ENCODE measurements around the gene GUCA1A.
"Not testable (repeated sequence)": the region's sequence is repeated elsewhere in the genome, so short reads cannot be mapped to it uniquely, and the experiment has no call there.

Gene GUCA1A

DNA sequence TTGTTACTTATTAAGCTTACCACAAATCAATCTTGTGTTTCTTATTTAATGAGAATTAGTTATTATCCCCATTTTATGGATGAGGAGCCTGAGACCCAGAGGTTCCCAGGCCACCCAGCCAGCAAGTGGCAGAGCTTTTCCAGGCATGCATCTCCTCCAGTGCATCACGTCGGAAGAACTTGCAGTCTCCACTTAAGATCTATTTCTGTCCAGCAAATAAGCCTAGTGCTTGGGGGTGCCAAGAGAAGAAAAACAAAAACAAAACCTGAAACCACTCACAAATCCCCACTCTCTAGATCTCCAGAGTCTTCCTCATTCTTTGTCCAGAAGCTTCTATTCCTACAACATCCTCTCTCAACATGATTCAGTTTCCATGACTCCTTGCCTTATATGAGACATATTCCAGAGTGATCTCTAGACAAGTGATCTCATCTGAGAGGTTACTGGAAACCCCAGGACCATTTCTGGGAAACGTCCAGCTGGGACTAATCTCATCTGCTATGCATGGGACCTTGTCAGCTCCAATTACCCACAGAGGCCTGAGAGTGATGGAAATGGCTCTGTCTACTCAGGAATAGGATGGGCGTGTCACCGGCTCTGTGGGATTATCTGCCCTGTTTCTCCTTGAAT, 17.5 kb downstream of the GUCA1A start:
- Histone ChIP-seq H3K9ac (ENCODE audit: low read depth in 1 of 2, low read length in 2 of 2) (no peak overlapping the region), H3K27me3 (ENCODE audit: control insufficient read depth in 1 of 2, insufficient read depth in 2 of 2, low read length in 2 of 2) (no peaks in the 10 kb centered on the region), H3K27ac (ENCODE audit: low read depth, low read length) (no peak overlapping the region), H3K4me1 (ENCODE audit: control insufficient read depth in 1 of 2, insufficient read depth in 2 of 2, low read length in 2 of 2) (no peaks in the 10 kb centered on the region), H3K36me3 (ENCODE audit: control insufficient read depth in 1 of 2, insufficient read depth in 2 of 2, low read length in 2 of 2) (no peaks in the 10 kb centered on the region), H3K4me3 (ENCODE audit: low read depth in 1 of 2, low read length in 2 of 2) (no peak overlapping the region), H3K9me3 (ENCODE audit: control insufficient read depth in 1 of 2, low read length in 2 of 2) (no peaks in the 10 kb centered on the region)

GRCh38 chr6:42192385-42192784, 19.2 kb downstream of the GUCA1A start:
- not testable (repeated sequence) for H3K9me3 ChIP-seq (ENCODE audit: control insufficient read depth in 1 of 2, low read length in 2 of 2); H3K36me3 ChIP-seq (ENCODE audit: control insufficient read depth in 1 of 2, insufficient read depth in 2 of 2, low read length in 2 of 2); H3K4me1 ChIP-seq (ENCODE audit: control insufficient read depth in 1 of 2, insufficient read depth in 2 of 2, low read length in 2 of 2); H3K27ac ChIP-seq (ENCODE audit: low read depth, low read length); H3K9ac ChIP-seq (ENCODE audit: low read depth in 1 of 2, low read length in 2 of 2); H3K27me3 ChIP-seq (ENCODE audit: control insufficient read depth in 1 of 2, insufficient read depth in 2 of 2, low read length in 2 of 2); H3K4me3 ChIP-seq (ENCODE audit: low read depth in 1 of 2, low read length in 2 of 2)

- H3K4me1 ChIP-seq (ENCODE audit: control insufficient read depth in 1 of 2, insufficient read depth in 2 of 2, low read length in 2 of 2) = peaks cover 9 to 10% of the 10 kb centered on the region in 2 donors
- no peak overlapping the region for H3K9ac ChIP-seq (ENCODE audit: low read depth in 1 of 2, low read length in 2 of 2)
- no peak overlapping the region for H3K4me3 ChIP-seq (ENCODE audit: low read depth in 1 of 2, low read length in 2 of 2)
- no peaks in the 10 kb centered on the region for H3K27me3 ChIP-seq (ENCODE audit: control insufficient read depth in 1 of 2, insufficient read depth in 2 of 2, low read length in 2 of 2)
- H3K9me3 ChIP-seq (ENCODE audit: control insufficient read depth in 1 of 2, low read length in 2 of 2) = no peaks in the 10 kb centered on the region
- H3K27ac ChIP-seq (ENCODE audit: low read depth, low read length) = no peak overlapping the region
- H3K36me3 ChIP-seq (ENCODE audit: control insufficient read depth in 1 of 2, insufficient read depth in 2 of 2, low read length in 2 of 2) = no peaks in the 10 kb centered on the region
Observed at GRCh38 chr6:42193491-42193894, 20.3 kb downstream of the GUCA1A start.

GRCh38 chr6:42194056-42194455, 20.9 kb downstream of the GUCA1A start:
- no peak overlapping the region for H3K4me3 ChIP-seq (ENCODE audit: low read depth in 1 of 2, low read length in 2 of 2)
- H3K36me3 ChIP-seq (ENCODE audit: control insufficient read depth in 1 of 2, insufficient read depth in 2 of 2, low read length in 2 of 2) = no peaks in the 10 kb centered on the region
- H3K27ac ChIP-seq (ENCODE audit: low read depth, low read length) = no peak overlapping the region
- H3K4me1 ChIP-seq (ENCODE audit: control insufficient read depth in 1 of 2, insufficient read depth in 2 of 2, low read length in 2 of 2) = peaks cover 9 to 10% of the 10 kb centered on the region in 2 donors
- no peak overlapping the region for H3K9ac ChIP-seq (ENCODE audit: low read depth in 1 of 2, low read length in 2 of 2)
- no peaks in the 10 kb centered on the region for H3K9me3 ChIP-seq (ENCODE audit: control insufficient read depth in 1 of 2, low read length in 2 of 2)
- no peaks in the 10 kb centered on the region for H3K27me3 ChIP-seq (ENCODE audit: control insufficient read depth in 1 of 2, insufficient read depth in 2 of 2, low read length in 2 of 2)

DNA sequence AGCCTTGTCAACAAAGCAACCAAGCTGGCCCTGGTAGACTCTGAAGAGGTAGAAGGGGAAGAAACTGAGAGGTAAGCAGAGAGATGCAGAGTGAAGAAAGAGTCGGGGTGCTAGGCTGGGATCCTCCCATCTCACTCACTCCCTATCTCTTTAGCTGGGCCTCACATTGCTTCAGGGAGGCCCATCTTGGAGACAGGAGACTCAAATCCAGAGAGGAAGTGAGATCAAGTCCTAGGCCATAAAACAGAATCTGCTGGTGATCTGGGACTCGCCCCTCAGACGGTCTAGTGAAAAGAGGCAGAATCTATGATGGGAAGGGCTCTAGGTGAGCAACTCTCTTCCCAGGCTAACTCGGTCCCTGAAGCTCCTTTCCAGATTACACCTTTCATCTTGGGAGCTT, 22.3 kb downstream of the GUCA1A start:
- no peak overlapping the region for H3K27ac ChIP-seq (ENCODE audit: low read depth, low read length)

GRCh38 chr6:42197555-42198362, 24.6 kb downstream of the GUCA1A start:
- Histone ChIP-seq H3K36me3 (ENCODE audit: control insufficient read depth in 1 of 2, insufficient read depth in 2 of 2, low read length in 2 of 2) (no peaks in the 10 kb centered on the region), H3K4me3 (ENCODE audit: low read depth in 1 of 2, low read length in 2 of 2) (no peak overlapping the region), H3K4me1 (ENCODE audit: control insufficient read depth in 1 of 2, insufficient read depth in 2 of 2, low read length in 2 of 2) (peaks cover 9 to 15% of the 10 kb centered on the region in 2 donors), H3K9ac (ENCODE audit: low read depth in 1 of 2, low read length in 2 of 2) (no peak overlapping the region), H3K27ac (ENCODE audit: low read depth, low read length) (no peak overlapping the region), H3K27me3 (ENCODE audit: control insufficient read depth in 1 of 2, insufficient read depth in 2 of 2, low read length in 2 of 2) (no peaks in the 10 kb centered on the region), H3K9me3 (ENCODE audit: control insufficient read depth in 1 of 2, low read length in 2 of 2) (peaks cover 0 to 3% of the 10 kb centered on the region in 2 donors)

More for the DNA sequence above, 22.3 kb downstream of the GUCA1A start:
- no peaks in the 10 kb centered on the region for H3K36me3 ChIP-seq (ENCODE audit: control insufficient read depth in 1 of 2, insufficient read depth in 2 of 2, low read length in 2 of 2)
- H3K9ac ChIP-seq (ENCODE audit: low read depth in 1 of 2, low read length in 2 of 2) = no peak overlapping the region
- no peak overlapping the region for H3K4me3 ChIP-seq (ENCODE audit: low read depth in 1 of 2, low read length in 2 of 2)
- peaks cover 0 to 3% of the 10 kb centered on the region in 2 donors for H3K9me3 ChIP-seq (ENCODE audit: control insufficient read depth in 1 of 2, low read length in 2 of 2)
- peaks cover 9 to 10% of the 10 kb centered on the region in 2 donors for H3K4me1 ChIP-seq (ENCODE audit: control insufficient read depth in 1 of 2, insufficient read depth in 2 of 2, low read length in 2 of 2)
- H3K27me3 ChIP-seq (ENCODE audit: control insufficient read depth in 1 of 2, insufficient read depth in 2 of 2, low read length in 2 of 2) = no peaks in the 10 kb centered on the region

- Histone ChIP-seq H3K27ac (ENCODE audit: low read depth, low read length) (no peak overlapping the region), H3K9ac (ENCODE audit: low read depth in 1 of 2, low read length in 2 of 2) (no peak overlapping the region), H3K9me3 (ENCODE audit: control insufficient read depth in 1 of 2, low read length in 2 of 2) (peaks cover 0 to 3% of the 10 kb centered on the region in 2 donors), H3K4me3 (ENCODE audit: low read depth in 1 of 2, low read length in 2 of 2) (no peak overlapping the region), H3K4me1 (ENCODE audit: control insufficient read depth in 1 of 2, insufficient read depth in 2 of 2, low read length in 2 of 2) (peaks cover 9 to 15% of the 10 kb centered on the region in 2 donors), H3K36me3 (ENCODE audit: control insufficient read depth in 1 of 2, insufficient read depth in 2 of 2, low read length in 2 of 2) (no peaks in the 10 kb centered on the region), H3K27me3 (ENCODE audit: control insufficient read depth in 1 of 2, insufficient read depth in 2 of 2, low read length in 2 of 2) (no peaks in the 10 kb centered on the region)
Observed at GRCh38 chr6:42199106-42199981, 26.2 kb downstream of the GUCA1A start.

- Histone ChIP-seq H3K9me3 (ENCODE audit: control insufficient read depth in 1 of 2, low read length in 2 of 2) (peaks cover 0 to 3% of the 10 kb centered on the region in 2 donors), H3K4me3 (ENCODE audit: low read depth in 1 of 2, low read length in 2 of 2) (no peak overlapping the region), H3K27me3 (ENCODE audit: control insufficient read depth in 1 of 2, insufficient read depth in 2 of 2, low read length in 2 of 2) (no peaks in the 10 kb centered on the region), H3K27ac (ENCODE audit: low read depth, low read length) (no peak overlapping the region), H3K9ac (ENCODE audit: low read depth in 1 of 2, low read length in 2 of 2) (no peak overlapping the region), H3K4me1 (ENCODE audit: control insufficient read depth in 1 of 2, insufficient read depth in 2 of 2, low read length in 2 of 2) (peaks cover 13 to 21% of the 10 kb centered on the region in 2 donors), H3K36me3 (ENCODE audit: control insufficient read depth in 1 of 2, insufficient read depth in 2 of 2, low read length in 2 of 2) (no peaks in the 10 kb centered on the region)
Observed at GRCh38 chr6:42200035-42200434, 26.9 kb downstream of the GUCA1A start.

GRCh38 chr6:42201382-42201781, 28.2 kb downstream of the GUCA1A start:
- H3K4me3 ChIP-seq (ENCODE audit: low read depth in 1 of 2, low read length in 2 of 2) = no peak overlapping the region
- H3K9ac ChIP-seq (ENCODE audit: low read depth in 1 of 2, low read length in 2 of 2) = no peak overlapping the region
- H3K4me1 ChIP-seq (ENCODE audit: control insufficient read depth in 1 of 2, insufficient read depth in 2 of 2, low read length in 2 of 2) = peaks cover 16 to 21% of the 10 kb centered on the region in 2 donors
- H3K9me3 ChIP-seq (ENCODE audit: control insufficient read depth in 1 of 2, low read length in 2 of 2) = peaks cover 0 to 3% of the 10 kb centered on the region in 2 donors
- peaks cover 0 to 3% of the 10 kb centered on the region in 2 donors for H3K36me3 ChIP-seq (ENCODE audit: control insufficient read depth in 1 of 2, insufficient read depth in 2 of 2, low read length in 2 of 2)
- no peaks in the 10 kb centered on the region for H3K27me3 ChIP-seq (ENCODE audit: control insufficient read depth in 1 of 2, insufficient read depth in 2 of 2, low read length in 2 of 2)
- H3K27ac ChIP-seq (ENCODE audit: low read depth, low read length) = no peak overlapping the region
